HL-60 (cell line): Measurements from ENCODE around the gene CCDC83.

ENCODE experiments used
- DNase-seq, 2 experiments: peaks; one replicate each; pipeline ENCODE4 v3.0.0-alpha.2; 2010 to 2020; ENCODE audit warnings: low read depth in 1 of 2, low spot score in 1 of 2
- H3K27ac ChIP-seq: fragments of 250-450 bp; sonication (Bioruptor Pico); replicated peaks from 2 replicates; pipeline ENCODE4 v1.5.1; 2020; ENCODE audit warnings: mild to moderate bottlenecking, moderate library complexity
- H3K27me3 ChIP-seq: fragments of 250-450 bp; sonication (Bioruptor Pico); 2 replicates; pipeline ENCODE4 v1.5.1; 2021; ENCODE audit warnings: mild to moderate bottlenecking, moderate library complexity; ENCODE audit not compliant: insufficient read depth, poor library complexity, severe bottlenecking
- H3K4me3 ChIP-seq: replicated peaks from 2 replicates; pipeline ENCODE4 v1.5.1; 2011; ENCODE audit warnings: mild to moderate bottlenecking, control low read depth, low read length; ENCODE audit not compliant: insufficient read depth
- GABPA ChIP-seq: IDR thresholded peaks from 2 replicates; pipeline ENCODE4 v1.6.1; 2012; ENCODE audit warnings: low read depth
- POLR2AphosphoS5 ChIP-seq: IDR thresholded peaks from 2 replicates; pipeline ENCODE4 v1.6.1; 2012; ENCODE audit warnings: low read depth
- SPI1 ChIP-seq: IDR thresholded peaks from 2 replicates; pipeline ENCODE4 v1.6.1; 2012; ENCODE audit warnings: low read depth, mild to moderate bottlenecking, borderline replicate concordance
- TF ChIP-seq, protein P1 (sequence below): IDR thresholded peaks from one replicate; pipeline ENCODE4 v1.5.1; 2011; ENCODE audit warnings: low read length, control low read depth, inconsistent platforms; ENCODE audit not compliant: insufficient read depth
- TF ChIP-seq, protein P2 (sequence below): IDR thresholded peaks from 2 replicates; pipeline ENCODE4 v1.6.1; 2012; ENCODE audit warnings: low read depth; ENCODE audit not compliant: insufficient replicate concordance

The CCDC83 gene

DNA sequence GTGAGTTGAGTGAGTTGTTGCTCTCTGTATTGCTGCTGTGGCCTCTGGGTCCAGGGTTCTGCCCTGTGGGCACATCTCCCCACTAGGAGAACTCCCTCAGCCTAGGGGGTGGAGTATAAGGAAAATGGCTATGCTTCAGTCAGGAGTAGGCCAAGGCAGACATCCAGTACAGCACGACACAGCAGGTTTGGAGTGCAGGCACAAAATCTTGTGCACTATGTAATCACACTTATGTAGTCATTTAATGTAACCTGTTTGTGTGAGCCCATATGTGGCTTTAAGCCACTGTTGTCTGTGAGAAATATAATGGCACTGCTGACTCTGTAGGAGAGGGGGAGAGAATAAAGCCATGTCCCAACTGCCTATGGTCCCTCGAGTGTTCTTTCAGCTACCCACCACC, 90.1 kb downstream of the CCDC83 start:
- Histone ChIP-seq H3K27ac (no peak overlapping the region; the same call in 1 of the 2 replicates), H3K4me3 (no peak overlapping the region), H3K27me3 (no peaks in the 10 kb centered on the region)
- no peak for DNase-seq
- TF ChIP-seq, protein P1, sequence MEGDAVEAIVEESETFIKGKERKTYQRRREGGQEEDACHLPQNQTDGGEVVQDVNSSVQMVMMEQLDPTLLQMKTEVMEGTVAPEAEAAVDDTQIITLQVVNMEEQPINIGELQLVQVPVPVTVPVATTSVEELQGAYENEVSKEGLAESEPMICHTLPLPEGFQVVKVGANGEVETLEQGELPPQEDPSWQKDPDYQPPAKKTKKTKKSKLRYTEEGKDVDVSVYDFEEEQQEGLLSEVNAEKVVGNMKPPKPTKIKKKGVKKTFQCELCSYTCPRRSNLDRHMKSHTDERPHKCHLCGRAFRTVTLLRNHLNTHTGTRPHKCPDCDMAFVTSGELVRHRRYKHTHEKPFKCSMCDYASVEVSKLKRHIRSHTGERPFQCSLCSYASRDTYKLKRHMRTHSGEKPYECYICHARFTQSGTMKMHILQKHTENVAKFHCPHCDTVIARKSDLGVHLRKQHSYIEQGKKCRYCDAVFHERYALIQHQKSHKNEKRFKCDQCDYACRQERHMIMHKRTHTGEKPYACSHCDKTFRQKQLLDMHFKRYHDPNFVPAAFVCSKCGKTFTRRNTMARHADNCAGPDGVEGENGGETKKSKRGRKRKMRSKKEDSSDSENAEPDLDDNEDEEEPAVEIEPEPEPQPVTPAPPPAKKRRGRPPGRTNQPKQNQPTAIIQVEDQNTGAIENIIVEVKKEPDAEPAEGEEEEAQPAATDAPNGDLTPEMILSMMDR: no peak
- TF ChIP-seq GABPA: no peak
- no peak for TF ChIP-seq POLR2AphosphoS5

DNA sequence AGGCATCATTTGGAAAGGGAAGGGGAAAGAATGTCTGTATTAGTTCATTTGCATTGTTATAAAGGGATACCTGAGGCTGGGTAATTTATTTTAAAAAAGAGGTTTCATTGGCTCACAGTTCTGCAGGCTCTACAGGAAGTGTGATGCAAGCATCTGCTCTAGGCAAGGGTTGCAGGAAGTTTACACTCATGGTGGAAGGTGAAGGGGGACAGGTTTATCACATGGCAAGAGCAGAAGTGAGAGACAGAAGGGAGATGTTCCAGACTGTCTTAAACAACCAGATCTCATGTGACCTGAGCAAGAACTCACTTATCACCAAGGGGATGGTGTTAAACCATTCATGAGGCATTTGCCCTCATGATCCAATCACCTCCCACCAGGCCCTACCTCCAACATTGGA, 90.6 kb downstream of the CCDC83 start:
- H3K27me3 ChIP-seq: no peaks in the 10 kb centered on the region
- no peak overlapping the region; the same call in 1 of the 2 replicates for H3K27ac ChIP-seq
- DNase-seq: peak; percentile 55 to 59
- TF ChIP-seq GABPA: no peak
- no peak for TF ChIP-seq SPI1
- TF ChIP-seq, protein P2, sequence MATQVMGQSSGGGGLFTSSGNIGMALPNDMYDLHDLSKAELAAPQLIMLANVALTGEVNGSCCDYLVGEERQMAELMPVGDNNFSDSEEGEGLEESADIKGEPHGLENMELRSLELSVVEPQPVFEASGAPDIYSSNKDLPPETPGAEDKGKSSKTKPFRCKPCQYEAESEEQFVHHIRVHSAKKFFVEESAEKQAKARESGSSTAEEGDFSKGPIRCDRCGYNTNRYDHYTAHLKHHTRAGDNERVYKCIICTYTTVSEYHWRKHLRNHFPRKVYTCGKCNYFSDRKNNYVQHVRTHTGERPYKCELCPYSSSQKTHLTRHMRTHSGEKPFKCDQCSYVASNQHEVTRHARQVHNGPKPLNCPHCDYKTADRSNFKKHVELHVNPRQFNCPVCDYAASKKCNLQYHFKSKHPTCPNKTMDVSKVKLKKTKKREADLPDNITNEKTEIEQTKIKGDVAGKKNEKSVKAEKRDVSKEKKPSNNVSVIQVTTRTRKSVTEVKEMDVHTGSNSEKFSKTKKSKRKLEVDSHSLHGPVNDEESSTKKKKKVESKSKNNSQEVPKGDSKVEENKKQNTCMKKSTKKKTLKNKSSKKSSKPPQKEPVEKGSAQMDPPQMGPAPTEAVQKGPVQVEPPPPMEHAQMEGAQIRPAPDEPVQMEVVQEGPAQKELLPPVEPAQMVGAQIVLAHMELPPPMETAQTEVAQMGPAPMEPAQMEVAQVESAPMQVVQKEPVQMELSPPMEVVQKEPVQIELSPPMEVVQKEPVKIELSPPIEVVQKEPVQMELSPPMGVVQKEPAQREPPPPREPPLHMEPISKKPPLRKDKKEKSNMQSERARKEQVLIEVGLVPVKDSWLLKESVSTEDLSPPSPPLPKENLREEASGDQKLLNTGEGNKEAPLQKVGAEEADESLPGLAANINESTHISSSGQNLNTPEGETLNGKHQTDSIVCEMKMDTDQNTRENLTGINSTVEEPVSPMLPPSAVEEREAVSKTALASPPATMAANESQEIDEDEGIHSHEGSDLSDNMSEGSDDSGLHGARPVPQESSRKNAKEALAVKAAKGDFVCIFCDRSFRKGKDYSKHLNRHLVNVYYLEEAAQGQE: no peak
- no peak for TF ChIP-seq POLR2AphosphoS5
- TF ChIP-seq, protein P1: no peak
- no peak overlapping the region for H3K4me3 ChIP-seq

DNA sequence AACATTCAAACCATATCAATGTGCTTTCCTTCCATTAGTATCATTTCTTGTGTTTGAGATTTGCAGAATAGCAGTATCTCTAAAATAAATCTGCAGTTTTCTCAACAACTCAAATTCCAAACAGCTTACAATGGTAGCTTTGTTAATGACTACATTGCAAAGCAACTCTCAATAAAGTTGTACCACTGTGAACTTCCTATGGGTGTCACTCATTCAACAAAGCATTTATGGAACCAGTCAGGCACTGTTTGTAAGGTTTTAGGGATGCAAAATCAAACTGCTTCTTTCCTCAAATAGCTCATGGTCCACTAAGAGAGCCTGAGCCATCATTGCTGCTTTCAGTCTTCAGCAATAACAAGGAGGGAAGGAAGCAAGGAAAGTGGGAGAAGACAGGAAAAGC, 91.0 kb downstream of the CCDC83 start:
- no peaks in the 10 kb centered on the region for H3K27me3 ChIP-seq
- TF ChIP-seq SPI1 (no peak), POLR2AphosphoS5 (no peak), GABPA (no peak)
- TF ChIP-seq, protein P2: no peak
- TF ChIP-seq, protein P1: no peak
- H3K27ac ChIP-seq: no peak overlapping the region
- no peak for DNase-seq
- H3K4me3 ChIP-seq: no peak overlapping the region
